Neuronal stem cell (in vitro differentiated cells): Measurements from ENCODE around the gene NLGN3.

Experiments
- DNase-seq: peaks from one replicate; pipeline ENCODE4 v3.0.0-alpha.2; 2013; ENCODE audit warnings: low spot score
- H2AFZ ChIP-seq: one replicate; pipeline ENCODE4 v1.6.1; 2013; ENCODE audit warnings: mild to moderate bottlenecking, low read length, inconsistent platforms
- H2AK5ac ChIP-seq: 2 replicates; pipeline ENCODE4 v1.6.1; 2013; ENCODE audit warnings: low read depth, mild to moderate bottlenecking, inconsistent platforms, low read length, moderate library complexity, mixed read lengths
- H2BK120ac ChIP-seq: 2 replicates; pipeline ENCODE4 v1.6.1; 2013; ENCODE audit warnings: low read depth, mild to moderate bottlenecking, inconsistent platforms, low read length, moderate library complexity, mixed read lengths
- H2BK12ac ChIP-seq: one replicate; pipeline ENCODE4 v1.6.1; 2013; ENCODE audit warnings: low read length, inconsistent platforms
- H2BK15ac ChIP-seq: 2 replicates; pipeline ENCODE4 v1.6.1; 2013; ENCODE audit warnings: mild to moderate bottlenecking, low read length, inconsistent platforms, mixed read lengths
- H2BK5ac ChIP-seq: one replicate; pipeline ENCODE4 v1.6.1; 2013; ENCODE audit warnings: inconsistent platforms, mild to moderate bottlenecking, low read length, moderate library complexity
- H3K14ac ChIP-seq: one replicate; pipeline ENCODE4 v1.6.1; 2013; ENCODE audit warnings: low read length, inconsistent platforms
- H3K18ac ChIP-seq: 2 replicates; pipeline ENCODE4 v1.6.1; 2013; ENCODE audit warnings: low read length, inconsistent platforms
- H3K23ac ChIP-seq: 2 replicates; pipeline ENCODE4 v1.6.1; 2013; ENCODE audit warnings: low read depth, mild to moderate bottlenecking, mixed read lengths, low read length, inconsistent platforms; ENCODE audit not compliant: poor library complexity
- H3K27ac ChIP-seq: replicated peaks from 3 replicates; pipeline ENCODE4 v1.5.1; 2013; ENCODE audit warnings: low read length, inconsistent platforms
- H3K27me3 ChIP-seq, 3 experiments: 2 replicates each; pipeline ENCODE4 v1.6.1; 2013; ENCODE audit warnings: low read length in 3 of 3, mild to moderate bottlenecking in 2 of 3, inconsistent platforms in 1 of 3, low read depth in 1 of 3, mixed read lengths in 1 of 3, moderate library complexity in 1 of 3; ENCODE audit not compliant: control insufficient read depth in 3 of 3, insufficient read depth in 3 of 3
- H3K36me3 ChIP-seq, 2 donors: replicated peaks in 1 of 2; 2 replicates each; pipeline ENCODE4 v1.6.1; 2013; ENCODE audit warnings: low read length in 2 of 2; ENCODE audit not compliant: control insufficient read depth in 2 of 2, insufficient read depth in 2 of 2
- H3K4ac ChIP-seq: 2 replicates; pipeline ENCODE4 v1.6.1; 2013; ENCODE audit warnings: inconsistent platforms, mild to moderate bottlenecking, low read length, moderate library complexity
- H3K4me1 ChIP-seq, 2 donors: 1 replicate in 1 of 2; 2 replicates in 1 of 2; pipeline ENCODE4 v1.6.1; 2013; ENCODE audit warnings: low read length in 2 of 2, low read depth in 1 of 2; ENCODE audit not compliant: control insufficient read depth in 2 of 2, insufficient read depth in 1 of 2
- H3K4me2 ChIP-seq: one replicate; pipeline ENCODE4 v1.6.1; 2013; ENCODE audit warnings: mild to moderate bottlenecking, low read length, inconsistent platforms; ENCODE audit not compliant: insufficient read depth, poor library complexity, severe bottlenecking
- H3K4me3 ChIP-seq, 2 donors: 2 replicates each; pipeline ENCODE4 v1.5.1; 2013; ENCODE audit warnings: low read length in 2 of 2, mild to moderate bottlenecking in 2 of 2, inconsistent platforms in 1 of 2, moderate library complexity in 1 of 2
- H3K79me1 ChIP-seq: one replicate; pipeline ENCODE4 v1.6.1; 2013; ENCODE audit warnings: low read depth, mild to moderate bottlenecking, inconsistent platforms, low read length, moderate library complexity
- H3K9ac ChIP-seq: one replicate; pipeline ENCODE4 v1.6.1; 2013; ENCODE audit warnings: mild to moderate bottlenecking, low read depth, low read length, inconsistent platforms; ENCODE audit not compliant: poor library complexity
- H3K9me3 ChIP-seq, 2 donors: replicated peaks in 1 of 2; 2 replicates each; pipeline versions ENCODE3 to v1.6.1; 2013; ENCODE audit warnings: low read length in 2 of 2, mild to moderate bottlenecking in 2 of 2, inconsistent platforms in 1 of 2, low read depth in 1 of 2, mixed read lengths in 1 of 2, moderate library complexity in 1 of 2; ENCODE audit not compliant: control insufficient read depth in 2 of 2, insufficient read depth in 1 of 2
- H4K8ac ChIP-seq: one replicate; pipeline ENCODE4 v1.6.1; 2013; ENCODE audit warnings: low read depth, mild to moderate bottlenecking, inconsistent platforms, low read length, moderate library complexity
- H4K91ac ChIP-seq: one replicate; pipeline ENCODE4 v1.6.1; 2013; ENCODE audit warnings: low read length, low read depth, mild to moderate bottlenecking, inconsistent platforms; ENCODE audit not compliant: poor library complexity
- WGBS, 2 donors: extraction: QIAGEN DNeasy Blood & Tissue Kit; methylation state at CpG; one replicate each; pipeline ENCODE4 v1.1.7; 2013; ENCODE audit warnings: missing lambda C conversion rate in 2 of 2, mixed read lengths in 1 of 2; ENCODE audit not compliant: insufficient read length in 2 of 2, insufficient replicate concordance in 1 of 2; ENCODE audit errors: extremely low coverage in 2 of 2; 5-methylcytosine and 5-hydroxymethylcytosine counted together

Gene NLGN3

GRCh38 chrX:71111141-71111843, 33.3 kb upstream of the NLGN3 start, which contains the start of gene IL2RG:
Gene IL2RG (minus strand): TSS chrX:71111577. CDS start chrX:71111539, 38 bp downstream.
- no peak within 1 kb of the TSS for H3K4ac ChIP-seq
- H4K8ac ChIP-seq, result no peak within 1 kb of the TSS
- no peak within 1 kb of the TSS for H3K4me3 ChIP-seq
- DNase-seq, result no peak
- no peak within 1 kb of the TSS for H4K91ac ChIP-seq
- peaks cover 0 to 2% of the 10 kb centered on the region in 2 donors for H3K4me1 ChIP-seq
- H2BK12ac ChIP-seq, result no peak within 1 kb of the TSS
- no peak within 1 kb of the TSS for H3K9ac ChIP-seq
- no peaks in the 10 kb centered on the region for H3K36me3 ChIP-seq
- no peak within 1 kb of the TSS for H3K4me2 ChIP-seq
- H3K14ac ChIP-seq, result no peak within 1 kb of the TSS
- no peaks in the 10 kb centered on the region for H3K79me1 ChIP-seq
- no peak within 1 kb of the TSS for H2BK5ac ChIP-seq
- H3K23ac ChIP-seq, result no peak within 1 kb of the TSS
- WGBS, 2 donors, result no CpG with 5 or more reads among the region's 8 CpGs
- H3K9me3 ChIP-seq, result no peaks in the 10 kb centered on the region
- no peak within 1 kb of the TSS for H2AFZ ChIP-seq
- peaks cover 0 to 15% (median 0%) of the 10 kb centered on the region in 3 experiments for H3K27me3 ChIP-seq
- H3K18ac ChIP-seq, result no peak within 1 kb of the TSS
- H2AK5ac ChIP-seq, result no peak within 1 kb of the TSS
- no peak within 1 kb of the TSS for H3K27ac ChIP-seq
- no peak within 1 kb of the TSS for H2BK120ac ChIP-seq
- no peak within 1 kb of the TSS for H2BK15ac ChIP-seq

GRCh38 chrX:71111921-71112431, 32.7 kb upstream of the NLGN3 start:
- Histone ChIP-seq H3K4me2 (no peak overlapping the region), H3K23ac (no peak overlapping the region), H3K9me3 (no peaks in the 10 kb centered on the region), H2AK5ac (no peak overlapping the region), H3K4ac (no peak overlapping the region), H3K79me1 (no peaks in the 10 kb centered on the region), H2BK120ac (no peak overlapping the region), H3K4me3 (no peak overlapping the region), H3K27me3 (peaks cover 0 to 15% (median 0%) of the 10 kb centered on the region in 3 experiments), H2AFZ (no peak overlapping the region), H4K8ac (no peak overlapping the region), H2BK15ac (no peak overlapping the region), H2BK5ac (no peak overlapping the region), H4K91ac (no peak overlapping the region), H3K14ac (no peak overlapping the region), H3K27ac (no peak overlapping the region), H3K18ac (no peak overlapping the region), H3K36me3 (no peaks in the 10 kb centered on the region), H3K9ac (no peak overlapping the region), H3K4me1 (peaks cover 0 to 2% of the 10 kb centered on the region in 2 donors), H2BK12ac (no peak overlapping the region)
- WGBS, 2 donors, result no CpG with 5 or more reads among the region's 5 CpGs
- DNase-seq, result no peak

GRCh38 chrX:71117358-71117757, 27.3 kb upstream of the NLGN3 start:
- no CpG with 5 or more reads among the region's 10 CpGs for WGBS, 2 donors
- no peak for DNase-seq
- no peak overlapping the region for H3K4ac ChIP-seq
- no peak overlapping the region for H2BK15ac ChIP-seq
- H3K79me1 ChIP-seq, result peaks cover 2% of the 10 kb centered on the region
- H2AFZ ChIP-seq, result no peak overlapping the region
- H3K27ac ChIP-seq, result no peak overlapping the region
- no peak overlapping the region for H4K91ac ChIP-seq
- H3K27me3 ChIP-seq, result no peaks in the 10 kb centered on the region
- no peak overlapping the region for H3K9ac ChIP-seq
- H2AK5ac ChIP-seq, result no peak overlapping the region
- H2BK12ac ChIP-seq, result no peak overlapping the region
- no peak overlapping the region for H4K8ac ChIP-seq
- peaks cover 13 to 27% of the 10 kb centered on the region in 2 donors for H3K36me3 ChIP-seq
- no peak overlapping the region for H3K23ac ChIP-seq
- H3K9me3 ChIP-seq, result no peaks in the 10 kb centered on the region
- no peak overlapping the region for H3K4me3 ChIP-seq
- H3K18ac ChIP-seq, result no peak overlapping the region
- H2BK120ac ChIP-seq, result no peak overlapping the region
- peaks cover 3 to 5% of the 10 kb centered on the region in 2 donors for H3K4me1 ChIP-seq
- H3K14ac ChIP-seq, result no peak overlapping the region
- H2BK5ac ChIP-seq, result no peak overlapping the region
- no peak overlapping the region for H3K4me2 ChIP-seq
